ENCODE data around the gene TF. TPM values are rescaled to one million over a fixed set of nuclear protein-coding genes. Genes with fewer than 3 reads are reported as not detected.

TF gene
- total and polyA plus RNA-seq, 12 donors: under 0.01 to 15.5 (median 2.2) TPM; not detected in 1

GRCh38 chr3:133781570-133781969, 35.4 kb downstream of the TF start:
- TF ChIP-seq POLR2A (IDR thresholded peaks at IDR 0.05) (no peak), CTCF (IDR thresholded peaks at IDR 0.05) (no peak)
- peaks cover 4% of the 10 kb centered on the region for H3K27me3 ChIP-seq
- intact Hi-C loops (cut with DNase I): no loop called here
- H3K4me3 ChIP-seq: no peak overlapping the region
- H3K9me3 ChIP-seq (replicated peaks in 1 of 3): no peaks in the 10 kb centered on the region
- H3K36me3 ChIP-seq (replicated peaks in 1 of 2): no peaks in the 10 kb centered on the region
- H3K4me1 ChIP-seq (replicated peaks in 1 of 2): no peaks in the 10 kb centered on the region
- no peak overlapping the region for H3K27ac ChIP-seq
- no peak for DNase-seq

- intact Hi-C loops (cut with DNase I): no loop called here
- no peaks in the 10 kb centered on the region for H3K9me3 ChIP-seq (replicated peaks in 1 of 3)
- no peaks in the 10 kb centered on the region for H3K36me3 ChIP-seq (replicated peaks in 1 of 2)
- no peak for TF ChIP-seq CTCF (IDR thresholded peaks at IDR 0.05)
- TF ChIP-seq POLR2A (IDR thresholded peaks at IDR 0.05): no peak
- H3K4me1 ChIP-seq (replicated peaks in 1 of 2): no peaks in the 10 kb centered on the region
- WGBS, 4 donors: 77 to 90% (median 80%) methylated on average over 2 of the region's 2 CpGs
- H3K27me3 ChIP-seq: peaks cover 4% of the 10 kb centered on the region
- no peak for DNase-seq
- no peak overlapping the region for H3K27ac ChIP-seq
- no peak overlapping the region for H3K4me3 ChIP-seq
Observed at GRCh38 chr3:133782454-133782853, 36.3 kb downstream of the TF start.

GRCh38 chr3:133783762-133784161, 37.6 kb downstream of the TF start:
- no peaks in the 10 kb centered on the region for H3K4me1 ChIP-seq (replicated peaks in 1 of 2)
- intact Hi-C loops (cut with DNase I): no loop called here
- peaks cover 4% of the 10 kb centered on the region for H3K27me3 ChIP-seq
- H3K27ac ChIP-seq: no peak overlapping the region
- 33 to 55% (median 45%) methylated on average over 18 to 32 of the region's 32 CpGs for WGBS, 4 donors
- H3K36me3 ChIP-seq (replicated peaks in 1 of 2): no peaks in the 10 kb centered on the region
- no peak for DNase-seq
- no peak overlapping the region for H3K4me3 ChIP-seq
- H3K9me3 ChIP-seq (replicated peaks in 1 of 3): no peaks in the 10 kb centered on the region
- no peak for TF ChIP-seq POLR2A (IDR thresholded peaks at IDR 0.05)
- TF ChIP-seq CTCF (IDR thresholded peaks at IDR 0.05): no peak

- Histone ChIP-seq H3K27ac (no peak overlapping the region), H3K4me3 (no peak overlapping the region), H3K4me1 (replicated peaks in 1 of 2) (no peaks in the 10 kb centered on the region), H3K36me3 (replicated peaks in 1 of 2) (no peaks in the 10 kb centered on the region), H3K9me3 (replicated peaks in 1 of 3) (peaks cover 0 to 5% (median 0%) of the 10 kb centered on the region in 3 donors), H3K27me3 (peaks cover 4% of the 10 kb centered on the region)
- WGBS, 4 donors: 68 to 72% (median 69%) methylated on average over 2 of the region's 2 CpGs
- DNase-seq: no peak
- intact Hi-C loops (cut with DNase I): no loop called here
- no peak for TF ChIP-seq CTCF (IDR thresholded peaks at IDR 0.05)
- no peak for TF ChIP-seq POLR2A (IDR thresholded peaks at IDR 0.05)
Observed at GRCh38 chr3:133788024-133788423, 41.8 kb downstream of the TF start.
